ENCODE results near the gene PRKAG2.

DNA sequence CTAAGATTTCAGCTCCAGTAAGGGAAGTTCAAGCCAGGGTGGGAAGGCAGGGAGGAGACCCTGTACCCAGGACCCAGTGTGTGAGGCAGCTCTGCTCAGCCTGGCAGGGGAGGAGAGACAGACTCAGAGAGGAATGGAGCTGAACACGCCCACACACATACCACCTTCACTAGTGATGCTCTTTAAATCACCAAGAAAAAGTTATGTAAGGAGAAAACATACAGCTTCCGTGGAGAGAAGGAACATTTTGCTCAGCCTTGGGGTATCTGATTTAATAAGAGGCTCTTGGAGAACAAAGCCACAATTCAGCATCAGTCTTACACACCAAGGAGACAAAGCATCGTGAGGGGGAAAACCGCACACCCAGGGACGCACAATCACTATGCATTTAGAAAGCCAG is 62.9 kb downstream of the PRKAG2 start:
- TF ChIP-seq, protein P1, sequence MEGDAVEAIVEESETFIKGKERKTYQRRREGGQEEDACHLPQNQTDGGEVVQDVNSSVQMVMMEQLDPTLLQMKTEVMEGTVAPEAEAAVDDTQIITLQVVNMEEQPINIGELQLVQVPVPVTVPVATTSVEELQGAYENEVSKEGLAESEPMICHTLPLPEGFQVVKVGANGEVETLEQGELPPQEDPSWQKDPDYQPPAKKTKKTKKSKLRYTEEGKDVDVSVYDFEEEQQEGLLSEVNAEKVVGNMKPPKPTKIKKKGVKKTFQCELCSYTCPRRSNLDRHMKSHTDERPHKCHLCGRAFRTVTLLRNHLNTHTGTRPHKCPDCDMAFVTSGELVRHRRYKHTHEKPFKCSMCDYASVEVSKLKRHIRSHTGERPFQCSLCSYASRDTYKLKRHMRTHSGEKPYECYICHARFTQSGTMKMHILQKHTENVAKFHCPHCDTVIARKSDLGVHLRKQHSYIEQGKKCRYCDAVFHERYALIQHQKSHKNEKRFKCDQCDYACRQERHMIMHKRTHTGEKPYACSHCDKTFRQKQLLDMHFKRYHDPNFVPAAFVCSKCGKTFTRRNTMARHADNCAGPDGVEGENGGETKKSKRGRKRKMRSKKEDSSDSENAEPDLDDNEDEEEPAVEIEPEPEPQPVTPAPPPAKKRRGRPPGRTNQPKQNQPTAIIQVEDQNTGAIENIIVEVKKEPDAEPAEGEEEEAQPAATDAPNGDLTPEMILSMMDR (IDR thresholded peaks at IDR 0.05 in 8 of 11, conservative IDR thresholded peaks at IDR 0.05 in 3 of 11), result no peak
- no peak for TF ChIP-seq POLR2AphosphoS5 (IDR thresholded peaks at IDR 0.05)
- no peak for TF ChIP-seq POLR2A (IDR thresholded peaks at IDR 0.05)
